OCI-LY1 (cell line): Measurements from ENCODE around the gene TEN1.
"Not testable (repeated sequence)": the region's sequence is repeated elsewhere in the genome, so short reads cannot be mapped to it uniquely, and the experiment has no call there.

ENCODE experiments used
- H2AFZ ChIP-seq: fragments of 200-600 bp; sonication (generic), shearing (Covaris generic); 2 replicates; pipeline ENCODE4 v1.6.0; 2014; ENCODE audit warnings: antibody characterized with exemption, mild to moderate bottlenecking, low read length
- H3F3A ChIP-seq: fragments of 200-600 bp; sonication (generic), shearing (Covaris generic); 2 replicates; pipeline ENCODE4 v1.6.0; 2014; ENCODE audit warnings: mild to moderate bottlenecking, antibody characterized with exemption, low read length, moderate library complexity; ENCODE audit not compliant: insufficient read depth
- H3K27ac ChIP-seq: fragments of 200-600 bp; sonication (generic); 2 replicates; pipeline ENCODE4 v1.5.1; 2014; ENCODE audit warnings: low read length, mixed run types, mild to moderate bottlenecking, low read depth; ENCODE audit not compliant: poor library complexity, severe bottlenecking
- H3K27me3 ChIP-seq: fragments of 200-600 bp; sonication (generic); 2 replicates; pipeline ENCODE4 v1.6.0; 2014; ENCODE audit warnings: antibody characterized with exemption, mild to moderate bottlenecking, low read length, moderate library complexity; ENCODE audit not compliant: insufficient read depth
- H3K36me3 ChIP-seq: fragments of 200-600 bp; sonication (generic); 2 replicates; pipeline ENCODE4 v1.6.1; 2014; ENCODE audit warnings: mild to moderate bottlenecking, antibody characterized with exemption, low read length, moderate library complexity, mixed read lengths; ENCODE audit not compliant: insufficient read depth
- H3K4me1 ChIP-seq: fragments of 200-600 bp; sonication (generic); 2 replicates; pipeline ENCODE4 v1.5.1; 2014; ENCODE audit warnings: mild to moderate bottlenecking, low read length, moderate library complexity; ENCODE audit not compliant: insufficient read depth, severe bottlenecking
- H3K4me2 ChIP-seq: fragments of 200-600 bp; sonication (generic), shearing (Covaris generic); 2 replicates; pipeline ENCODE4 v1.6.1; 2014; ENCODE audit warnings: low read length
- H3K4me3 ChIP-seq: fragments of 200-600 bp; sonication (generic); 2 replicates; pipeline ENCODE4 v1.5.1; 2014; ENCODE audit warnings: low read length, low read depth, mild to moderate bottlenecking, mixed read lengths; ENCODE audit not compliant: poor library complexity, severe bottlenecking
- H3K79me2 ChIP-seq: fragments of 200-600 bp; shearing (Covaris generic); 2 replicates; pipeline ENCODE4 v1.6.1; 2016; ENCODE audit warnings: mixed run types, low read length, mixed read lengths; ENCODE audit not compliant: insufficient read depth
- H3K9ac ChIP-seq: fragments of 200-600 bp; sonication (generic), shearing (Covaris generic); 2 replicates; pipeline ENCODE4 v1.6.1; 2014; ENCODE audit warnings: mild to moderate bottlenecking, low read length, mixed read lengths
- H3K9me2 ChIP-seq: fragments of 200-600 bp; sonication (generic), shearing (Covaris generic); 2 replicates; pipeline ENCODE4 v1.6.1; 2014; ENCODE audit warnings: low read depth, mild to moderate bottlenecking, low read length, mixed read lengths
- H3K9me3 ChIP-seq: fragments of 200-600 bp; shearing (Covaris generic); 2 replicates; pipeline ENCODE4 v1.6.1; 2014; ENCODE audit warnings: low read length, mixed read lengths
- H4K20me1 ChIP-seq: fragments of 200-600 bp; sonication (generic), shearing (Covaris generic); 2 replicates; pipeline ENCODE4 v1.6.0; 2016; ENCODE audit warnings: mild to moderate bottlenecking, low read length; ENCODE audit not compliant: insufficient read depth
- EZH2 ChIP-seq: fragments of 200-600 bp; sonication (generic), shearing (Covaris generic); IDR thresholded peaks from 2 replicates; pipeline ENCODE4 v1.8.0; 2017; ENCODE audit warnings: borderline replicate concordance, mixed run types, mild to moderate bottlenecking, antibody characterized with exemption, low read length, moderate library complexity, mixed read lengths
- TF ChIP-seq, protein P1 (sequence below): fragments of 200-600 bp; sonication (generic), shearing (Covaris generic); IDR thresholded peaks from 2 replicates; pipeline ENCODE4 v1.5.1; 2017; ENCODE audit warnings: mild to moderate bottlenecking, antibody characterized with exemption, low read length, moderate library complexity, mixed read lengths

The TEN1 gene

GRCh38 chr17:76039121-76039520, 60.1 kb downstream of the TEN1 start:
- H3K36me3 ChIP-seq = peaks cover 51% of the 10 kb centered on the region

DNA sequence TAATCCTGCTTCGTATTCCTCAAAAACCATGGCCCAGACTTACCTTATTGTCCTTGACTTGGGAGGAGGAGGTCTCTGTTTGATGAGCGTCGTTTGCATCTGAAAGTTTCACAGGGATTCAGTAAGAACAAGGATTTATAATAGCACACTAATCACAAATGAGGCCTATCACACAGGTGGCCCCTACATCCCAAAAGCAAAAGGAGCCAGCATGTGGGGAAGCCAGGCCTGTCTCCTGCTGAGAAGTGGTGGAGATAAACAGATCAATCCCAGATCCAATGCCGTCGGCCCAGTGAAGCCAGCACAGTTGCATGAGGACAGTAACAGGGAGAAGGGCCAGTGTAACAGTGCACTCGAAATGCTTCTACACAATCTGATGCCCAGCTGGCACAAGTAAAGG, 61.3 kb downstream of the TEN1 start:
- Histone ChIP-seq H3K9ac (no peak overlapping the region), H3K27me3 (no peaks in the 10 kb centered on the region), H3K36me3 (peaks cover 64% of the 10 kb centered on the region), H3F3A (no peaks in the 10 kb centered on the region), H3K4me3 (no peak overlapping the region), H3K4me1 (no peaks in the 10 kb centered on the region), H3K9me3 (no peaks in the 10 kb centered on the region), H3K79me2 (no peaks in the 10 kb centered on the region), H3K9me2 (no peaks in the 10 kb centered on the region), H2AFZ (no peak overlapping the region), H3K4me2 (no peak overlapping the region), H3K27ac (no peak overlapping the region), H4K20me1 (no peaks in the 10 kb centered on the region)
- TF ChIP-seq, protein P1, sequence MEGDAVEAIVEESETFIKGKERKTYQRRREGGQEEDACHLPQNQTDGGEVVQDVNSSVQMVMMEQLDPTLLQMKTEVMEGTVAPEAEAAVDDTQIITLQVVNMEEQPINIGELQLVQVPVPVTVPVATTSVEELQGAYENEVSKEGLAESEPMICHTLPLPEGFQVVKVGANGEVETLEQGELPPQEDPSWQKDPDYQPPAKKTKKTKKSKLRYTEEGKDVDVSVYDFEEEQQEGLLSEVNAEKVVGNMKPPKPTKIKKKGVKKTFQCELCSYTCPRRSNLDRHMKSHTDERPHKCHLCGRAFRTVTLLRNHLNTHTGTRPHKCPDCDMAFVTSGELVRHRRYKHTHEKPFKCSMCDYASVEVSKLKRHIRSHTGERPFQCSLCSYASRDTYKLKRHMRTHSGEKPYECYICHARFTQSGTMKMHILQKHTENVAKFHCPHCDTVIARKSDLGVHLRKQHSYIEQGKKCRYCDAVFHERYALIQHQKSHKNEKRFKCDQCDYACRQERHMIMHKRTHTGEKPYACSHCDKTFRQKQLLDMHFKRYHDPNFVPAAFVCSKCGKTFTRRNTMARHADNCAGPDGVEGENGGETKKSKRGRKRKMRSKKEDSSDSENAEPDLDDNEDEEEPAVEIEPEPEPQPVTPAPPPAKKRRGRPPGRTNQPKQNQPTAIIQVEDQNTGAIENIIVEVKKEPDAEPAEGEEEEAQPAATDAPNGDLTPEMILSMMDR = no peak
- TF ChIP-seq EZH2 = no peak

More at GRCh38 chr17:76039121-76039520, 60.1 kb downstream of the TEN1 start:
- Histone ChIP-seq H2AFZ (no peak overlapping the region), H4K20me1 (no peaks in the 10 kb centered on the region), H3K9me3 (no peaks in the 10 kb centered on the region), H3K4me3 (no peak overlapping the region), H3K4me1 (no peaks in the 10 kb centered on the region), H3K27me3 (no peaks in the 10 kb centered on the region), H3F3A (no peaks in the 10 kb centered on the region), H3K9ac (no peak overlapping the region), H3K9me2 (no peaks in the 10 kb centered on the region), H3K4me2 (no peak overlapping the region), H3K79me2 (no peaks in the 10 kb centered on the region), H3K27ac (no peak overlapping the region)
- no peak for TF ChIP-seq EZH2
- TF ChIP-seq, protein P1 = no peak

GRCh38 chr17:76042868-76043267, 63.8 kb downstream of the TEN1 start:
- H2AFZ ChIP-seq, H3K79me2 ChIP-seq, H3K9ac ChIP-seq, H3K9me2 ChIP-seq, H3K4me3 ChIP-seq, H3K4me1 ChIP-seq, H3F3A ChIP-seq, H3K4me2 ChIP-seq, H3K9me3 ChIP-seq, H3K27ac ChIP-seq, H3K27me3 ChIP-seq, H4K20me1 ChIP-seq: not testable (repeated sequence)
- peaks cover 86% of the 10 kb centered on the region for H3K36me3 ChIP-seq

DNA sequence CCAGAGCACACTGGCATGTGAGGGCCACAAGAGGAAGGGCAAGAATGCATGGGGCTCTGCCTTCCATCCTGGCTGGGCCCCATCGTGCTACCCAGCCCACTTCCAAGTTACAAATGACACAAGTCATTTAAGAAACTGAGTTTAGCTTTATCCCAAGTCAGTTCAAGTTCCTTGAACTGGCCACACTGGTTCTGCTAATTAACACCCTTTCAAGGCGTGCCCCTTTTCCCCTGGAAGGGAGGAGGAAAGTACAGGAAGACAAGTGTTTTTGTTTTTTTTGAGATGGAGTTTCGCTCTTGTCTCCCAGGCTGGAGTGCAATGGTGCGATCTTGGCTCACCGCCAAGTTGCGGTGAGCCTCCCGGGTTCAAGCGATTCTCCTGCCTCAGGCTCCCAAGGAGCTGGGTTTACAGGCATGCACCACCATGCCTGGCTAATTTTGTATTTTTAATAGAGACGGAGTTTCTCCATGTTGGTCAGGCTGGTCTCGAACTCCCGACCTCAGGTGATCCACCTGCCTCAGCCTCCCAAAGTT, 65.5 kb downstream of the TEN1 start:
- H3K9me2 ChIP-seq, H3K27ac ChIP-seq, H3K9me3 ChIP-seq, H4K20me1 ChIP-seq, H3K4me2 ChIP-seq, H3K4me1 ChIP-seq, H3K79me2 ChIP-seq, H3K9ac ChIP-seq, H3K27me3 ChIP-seq, H3K4me3 ChIP-seq, H3F3A ChIP-seq, H2AFZ ChIP-seq: not testable (repeated sequence)
- peaks cover 88% of the 10 kb centered on the region for H3K36me3 ChIP-seq
